Tibial nerve (tissue), 4 donors: Measurements from ENCODE around the gene MEPE. TPM values are rescaled to one million over a fixed set of nuclear protein-coding genes. Genes with fewer than 3 reads are reported as not detected.

ENCODE experiments used
- DNase-seq, 2 donors: peaks; one replicate each; pipeline ENCODE4 v3.0.0-alpha.2; 2019; ENCODE audit warnings: low spot score in 2 of 2
- H3K27ac ChIP-seq, 4 donors: fragments of 200-600 bp; sonication (generic) in 3 of 4; one replicate each; pipeline ENCODE4 v1.5.1; 2017 to 2019; ENCODE audit warnings: mild to moderate bottlenecking in 1 of 4
- H3K27me3 ChIP-seq, 2 donors: fragments of 200-600 bp; sonication (generic) in 1 of 2; one replicate each; pipeline versions ENCODE4 v1.5.1 to v1.6.0; 2017 to 2019
- H3K36me3 ChIP-seq, 3 donors: fragments of 200-600 bp; sonication (generic); one replicate each; pipeline ENCODE4 v1.5.1; 2018 to 2019
- H3K4me1 ChIP-seq, 4 donors: fragments of 200-600 bp; sonication (generic) in 3 of 4; one replicate each; pipeline ENCODE4 v1.5.1; 2017 to 2019
- H3K4me3 ChIP-seq, 4 donors: fragments of 200-600 bp; sonication (generic) in 3 of 4; one replicate each; pipeline ENCODE4 v1.5.1; 2017 to 2019; ENCODE audit warnings: mild to moderate bottlenecking in 1 of 4, moderate library complexity in 1 of 4
- H3K9me3 ChIP-seq, 4 donors: fragments of 200-600 bp; sonication (generic) in 3 of 4; one replicate each; pipeline ENCODE4 v1.5.1; 2017 to 2019
- CTCF ChIP-seq, 5 experiments: fragments of 200-600 bp in 3 of 5; fragments of 450-650 bp in 2 of 5; sonication (generic) in 3 of 5; IDR thresholded peaks; one replicate each; pipeline ENCODE4 v1.5.1; 2016 to 2019; ENCODE audit warnings: antibody characterized with exemption in 5 of 5, mild to moderate bottlenecking in 3 of 5, moderate library complexity in 2 of 5
- EP300 ChIP-seq, 2 donors: sonication (generic); formaldehyde crosslinking; IDR thresholded peaks; one replicate each; pipeline ENCODE4 v1.6.1; 2017; ENCODE audit warnings: antibody characterized with exemption in 2 of 2, mild to moderate bottlenecking in 1 of 2
- POLR2A ChIP-seq, 2 donors: fragments of 450-650 bp; IDR thresholded peaks; one replicate each; pipeline ENCODE4 v1.6.1; 2017; ENCODE audit warnings: antibody characterized with exemption in 2 of 2, mild to moderate bottlenecking in 2 of 2, moderate library complexity in 2 of 2
- WGBS, 2 donors: methylation state at CpG; one replicate each; pipeline ENCODE4 v1.1.5; 2018; 5-methylcytosine and 5-hydroxymethylcytosine counted together
- total RNA-seq, 4 donors: library from RNA; depleted of rRNA; stranded (reverse); fragments of >200 nt; gene quantifications; one replicate each; pipeline ENCODE4 v1.1.0, GENCODE V29; 2016

MEPE gene
- total RNA-seq, 4 donors from 2014 or later = not detected

GRCh38 chr4:87862236-87862635, 29.5 kb downstream of the MEPE start:
- Histone ChIP-seq H3K27ac (no peak overlapping the region), H3K4me3 (no peak overlapping the region), H3K27me3 (no peaks in the 10 kb centered on the region), H3K36me3 (no peaks in the 10 kb centered on the region), H3K9me3 (no peaks in the 10 kb centered on the region), H3K4me1 (no peaks in the 10 kb centered on the region)
- no peak for DNase-seq
- TF ChIP-seq POLR2A (IDR thresholded peaks at IDR 0.05) = no peak
- no peak for TF ChIP-seq EP300 (IDR thresholded peaks at IDR 0.05)
- no peak for TF ChIP-seq CTCF (IDR thresholded peaks at IDR 0.05)
- WGBS, 2 donors = 78 to 81% methylated on average over 2 of the region's 2 CpGs

- Histone ChIP-seq H3K4me3 (no peak overlapping the region), H3K4me1 (no peaks in the 10 kb centered on the region), H3K27me3 (no peaks in the 10 kb centered on the region), H3K9me3 (no peaks in the 10 kb centered on the region), H3K27ac (no peak overlapping the region), H3K36me3 (no peaks in the 10 kb centered on the region)
- WGBS, 2 donors = 84 to 88% methylated on average over 15 to 19 of the region's 23 CpGs
- TF ChIP-seq CTCF (IDR thresholded peaks at IDR 0.05) (no peak), POLR2A (IDR thresholded peaks at IDR 0.05) (no peak), EP300 (IDR thresholded peaks at IDR 0.05) (no peak)
- DNase-seq = no peak
Observed at GRCh38 chr4:87863486-87863885, 30.7 kb downstream of the MEPE start.

- no peak for DNase-seq
- Histone ChIP-seq H3K27me3 (no peaks in the 10 kb centered on the region), H3K4me1 (no peaks in the 10 kb centered on the region), H3K9me3 (no peaks in the 10 kb centered on the region), H3K36me3 (no peaks in the 10 kb centered on the region), H3K4me3 (no peak overlapping the region), H3K27ac (no peak overlapping the region)
- no peak for TF ChIP-seq EP300 (IDR thresholded peaks at IDR 0.05)
- no peak for TF ChIP-seq POLR2A (IDR thresholded peaks at IDR 0.05)
- TF ChIP-seq CTCF (IDR thresholded peaks at IDR 0.05) = no peak
- WGBS, 2 donors = 95 to 98% methylated on average over 2 of the region's 2 CpGs
Observed at GRCh38 chr4:87864321-87864720, 31.6 kb downstream of the MEPE start.

- no peaks in the 10 kb centered on the region for H3K9me3 ChIP-seq
- no peaks in the 10 kb centered on the region for H3K27me3 ChIP-seq
- H3K4me1 ChIP-seq = no peaks in the 10 kb centered on the region
- no peak overlapping the region for H3K4me3 ChIP-seq
- H3K36me3 ChIP-seq = no peaks in the 10 kb centered on the region
- H3K27ac ChIP-seq = no peak overlapping the region
- TF ChIP-seq EP300 (IDR thresholded peaks at IDR 0.05) (no peak), CTCF (IDR thresholded peaks at IDR 0.05) (no peak), POLR2A (IDR thresholded peaks at IDR 0.05) (no peak)
- DNase-seq = no peak
- WGBS, 2 donors = 44 to 50% methylated on average over 3 of the region's 3 CpGs
Observed at GRCh38 chr4:87865288-87865687, 32.5 kb downstream of the MEPE start.

GRCh38 chr4:87865960-87866598, 33.3 kb downstream of the MEPE start:
- no peaks in the 10 kb centered on the region for H3K9me3 ChIP-seq
- H3K4me3 ChIP-seq = no peak overlapping the region
- H3K36me3 ChIP-seq = no peaks in the 10 kb centered on the region
- H3K4me1 ChIP-seq = no peaks in the 10 kb centered on the region
- H3K27me3 ChIP-seq = no peaks in the 10 kb centered on the region
- TF ChIP-seq EP300 (IDR thresholded peaks at IDR 0.05) = no peak
- 50 to 53% methylated on average over 1 of the region's 1 CpG for WGBS, 2 donors
- no peak for DNase-seq
- no peak overlapping the region for H3K27ac ChIP-seq

- peaks cover 0 to 10% (median 0%) of the 10 kb centered on the region in 4 donors for H3K4me1 ChIP-seq
- DNase-seq = no peak
- WGBS, 2 donors = 33 to 44% methylated on average over 1 of the region's 1 CpG
- TF ChIP-seq POLR2A (IDR thresholded peaks at IDR 0.05) (no peak), EP300 (IDR thresholded peaks at IDR 0.05) (no peak), CTCF (IDR thresholded peaks at IDR 0.05) (no peak)
- H3K27me3 ChIP-seq = no peaks in the 10 kb centered on the region
- H3K9me3 ChIP-seq = no peaks in the 10 kb centered on the region
- H3K4me3 ChIP-seq = no peak overlapping the region
- no peak overlapping the region for H3K27ac ChIP-seq
- H3K36me3 ChIP-seq = no peaks in the 10 kb centered on the region
Observed at GRCh38 chr4:87868522-87868921, 35.8 kb downstream of the MEPE start.
